Measurements from ENCODE around the gene TNXB. TPM values are rescaled to one million over a fixed set of nuclear protein-coding genes. Genes with fewer than 3 reads are reported as not detected.

Gene TNXB
- total RNA-seq, 1 donor = 11.9 TPM

GRCh38 chr6:32111424-32112066 is 2.4 kb upstream of the TNXB start:
- no peak overlapping the region for H2AFZ ChIP-seq (ENCODE audit: low read length)
- H3K4me2 ChIP-seq (ENCODE audit: insufficient read depth, low read length) = no peak overlapping the region
- H3K79me2 ChIP-seq (ENCODE audit: insufficient read depth, low read length) = no peaks in the 10 kb centered on the region
- no peak overlapping the region for H3K27ac ChIP-seq (ENCODE audit: low read depth, low read length)
- peaks cover 29% of the 10 kb centered on the region for H3K27me3 ChIP-seq (ENCODE audit: insufficient read depth, low read length)
- peaks cover 7% of the 10 kb centered on the region for H4K20me1 ChIP-seq (ENCODE audit: insufficient read depth, low read length)
- H3K36me3 ChIP-seq (ENCODE audit: insufficient read depth, low read length) = peaks cover 6% of the 10 kb centered on the region
- no peak for DNase-seq (ENCODE audit: insufficient read length, low spot score, missing footprints)
- no peaks in the 10 kb centered on the region for H3K9me3 ChIP-seq (ENCODE audit: low read depth, low read length)
- no peak overlapping the region for H3K4me3 ChIP-seq (ENCODE audit: insufficient read depth, low read length)
- peaks cover 40% of the 10 kb centered on the region for H3K4me1 ChIP-seq (ENCODE audit: insufficient read depth, low read length)
- no peak for TF ChIP-seq CTCF (IDR thresholded peaks at IDR 0.05; ENCODE audit: extremely low read depth, low read depth, low read length)

- Histone ChIP-seq H3K4me2 (ENCODE audit: insufficient read depth, low read length) (no peak overlapping the region), H3K36me3 (ENCODE audit: insufficient read depth, low read length) (no peaks in the 10 kb centered on the region), H3K9me3 (ENCODE audit: low read depth, low read length) (no peaks in the 10 kb centered on the region), H2AFZ (ENCODE audit: low read length) (no peak overlapping the region), H4K20me1 (ENCODE audit: insufficient read depth, low read length) (peaks cover 7% of the 10 kb centered on the region), H3K79me2 (ENCODE audit: insufficient read depth, low read length) (no peaks in the 10 kb centered on the region), H3K27me3 (ENCODE audit: insufficient read depth, low read length) (peaks cover 31% of the 10 kb centered on the region), H3K27ac (ENCODE audit: low read depth, low read length) (no peak overlapping the region), H3K4me1 (ENCODE audit: insufficient read depth, low read length) (peaks cover 40% of the 10 kb centered on the region), H3K4me3 (ENCODE audit: insufficient read depth, low read length) (no peak overlapping the region)
- no peak for TF ChIP-seq CTCF (IDR thresholded peaks at IDR 0.05; ENCODE audit: extremely low read depth, low read depth, low read length)
- DNase-seq (ENCODE audit: insufficient read length, low spot score, missing footprints) = no peak
These were observed 1.5 kb upstream of the TNXB start for GRCh38 chr6:32110632-32111031.

GRCh38 chr6:32109765-32110160 is 625 bp upstream of the TNXB start:
- H3K4me2 ChIP-seq (ENCODE audit: insufficient read depth, low read length) = no peak overlapping the region
- no peak for TF ChIP-seq CTCF (IDR thresholded peaks at IDR 0.05; ENCODE audit: extremely low read depth, low read depth, low read length)
- H3K79me2 ChIP-seq (ENCODE audit: insufficient read depth, low read length) = no peaks in the 10 kb centered on the region
- H3K27me3 ChIP-seq (ENCODE audit: insufficient read depth, low read length) = peaks cover 33% of the 10 kb centered on the region
- H3K4me1 ChIP-seq (ENCODE audit: insufficient read depth, low read length) = peaks cover 32% of the 10 kb centered on the region
- DNase-seq (ENCODE audit: insufficient read length, low spot score, missing footprints) = no peak
- H3K9me3 ChIP-seq (ENCODE audit: low read depth, low read length) = no peaks in the 10 kb centered on the region
- no peaks in the 10 kb centered on the region for H3K36me3 ChIP-seq (ENCODE audit: insufficient read depth, low read length)
- H3K27ac ChIP-seq (ENCODE audit: low read depth, low read length) = no peak overlapping the region
- peaks cover 7% of the 10 kb centered on the region for H4K20me1 ChIP-seq (ENCODE audit: insufficient read depth, low read length)
- no peak overlapping the region for H2AFZ ChIP-seq (ENCODE audit: low read length)
- H3K4me3 ChIP-seq (ENCODE audit: insufficient read depth, low read length) = no peak overlapping the region

GRCh38 chr6:32108727-32109113 is 418 bp downstream of the TNXB start:
- Histone ChIP-seq H3K4me3 (ENCODE audit: insufficient read depth, low read length) (peak overlapping the region; percentile 8), H3K27ac (ENCODE audit: low read depth, low read length) (no peak overlapping the region), H3K4me2 (ENCODE audit: insufficient read depth, low read length) (peak overlapping the region; percentile 65), H3K27me3 (ENCODE audit: insufficient read depth, low read length) (peaks cover 40% of the 10 kb centered on the region), H3K36me3 (ENCODE audit: insufficient read depth, low read length) (no peaks in the 10 kb centered on the region), H3K4me1 (ENCODE audit: insufficient read depth, low read length) (peaks cover 22% of the 10 kb centered on the region), H2AFZ (ENCODE audit: low read length) (no peak overlapping the region), H3K9me3 (ENCODE audit: low read depth, low read length) (no peaks in the 10 kb centered on the region), H4K20me1 (ENCODE audit: insufficient read depth, low read length) (peaks cover 7% of the 10 kb centered on the region), H3K79me2 (ENCODE audit: insufficient read depth, low read length) (no peaks in the 10 kb centered on the region)
- no peak for TF ChIP-seq CTCF (IDR thresholded peaks at IDR 0.05; ENCODE audit: extremely low read depth, low read depth, low read length)
- DNase-seq (ENCODE audit: insufficient read length, low spot score, missing footprints) = no peak
